GM12878 (cell line): ENCODE data around the gene STARD13. TPM values are rescaled to one million over a fixed set of nuclear protein-coding genes. Genes with fewer than 3 reads are reported as not detected.

Source experiments
- ATAC-seq: fragments of 200-7000 bp; cut with Tn5 transposase; 3 replicates; pipeline ENCODE4 v1.9.1; 2020; ENCODE audit warnings: mild to moderate bottlenecking, moderate library complexity
- BruUV-seq: library from RNA; stranded (reverse); fragments of 400-500 nt; replicated peaks from 2 replicates; lab custom pipeline; 2021; lab: Mats Ljungman, UMichigan
- CTCF ChIA-PET: fragments of 300-600 bp; sonication (Branson Sonifier 250); formaldehyde crosslinking; extraction: SDS; loops from one replicate; lab custom pipeline; 2021; ENCODE audit warnings: inconsistent platforms; lab: Yijun Ruan, JAX
- POLR2A ChIA-PET: fragments of 350-600 bp; formaldehyde crosslinking; extraction: SDS; loops from one replicate; lab custom pipeline; 2021; ENCODE audit warnings: inconsistent platforms; lab: Charles Lee
- RAD21 ChIA-PET: fragments of 300-600 bp; sonication (Branson Sonifier 250); formaldehyde crosslinking; loops from one replicate; lab custom pipeline; 2023; ENCODE audit warnings: antibody characterized with exemption; ENCODE audit not compliant: unreplicated experiment; lab: Charles Lee
- SMC1A ChIA-PET: fragments of 300-600 bp; sonication (Branson Sonifier 250); formaldehyde crosslinking; loops from one replicate; lab custom pipeline; 2023; ENCODE audit not compliant: unreplicated experiment, uncharacterized antibody; lab: Charles Lee
- DNase-seq: peaks from one replicate; pipeline ENCODE4 v3.0.0-alpha.2; 2011; ENCODE audit warnings: low read depth, low spot score
- FAIRE-seq: peaks from 3 replicates; lab custom pipeline; 2011; peaks lifted over from hg19 to GRCh38; lab: Jason Lieb, UNC
- H2AFZ ChIP-seq: 2 replicates; pipeline ENCODE4 v1.6.0; 2011; ENCODE audit warnings: low read depth, low read length, control low read depth; ENCODE audit not compliant: control insufficient read depth
- H3K27ac ChIP-seq: 2 replicates; pipeline ENCODE4 v1.5.1; 2011; ENCODE audit warnings: control low read depth; ENCODE audit not compliant: control insufficient read depth, insufficient read depth
- H3K27me3 ChIP-seq, 2 experiments: replicated peaks in 1 of 2; 2 replicates each; pipeline versions ENCODE4 v1.6.0 to v1.6.1; 2011; ENCODE audit warnings: low read length in 1 of 2; ENCODE audit not compliant: control insufficient read depth in 2 of 2, insufficient read depth in 2 of 2
- H3K36me3 ChIP-seq, 2 experiments: 2 replicates each; pipeline ENCODE4 v1.5.1; 2011; ENCODE audit warnings: low read length in 1 of 2; ENCODE audit not compliant: control insufficient read depth in 2 of 2, insufficient read depth in 2 of 2
- H3K4me1 ChIP-seq: 2 replicates; pipeline ENCODE4 v1.6.1; 2011; ENCODE audit warnings: mild to moderate bottlenecking, low read length, moderate library complexity, mixed read lengths; ENCODE audit not compliant: control insufficient read depth, insufficient read depth
- H3K4me2 ChIP-seq: 2 replicates; pipeline ENCODE4 v1.6.0; 2011; ENCODE audit warnings: control low read depth; ENCODE audit not compliant: control insufficient read depth, insufficient read depth
- H3K4me3 ChIP-seq: fragments of 200-600 bp; sonication (generic); 2 replicates; pipeline ENCODE4 v1.5.1; 2016
- H3K79me2 ChIP-seq: 2 replicates; pipeline ENCODE4 v1.6.0; 2011; ENCODE audit warnings: low read length; ENCODE audit not compliant: control insufficient read depth, insufficient read depth
- H3K9ac ChIP-seq: 2 replicates; pipeline ENCODE4 v1.8.0; 2011; ENCODE audit warnings: low read length, control low read depth, mixed read lengths; ENCODE audit not compliant: control insufficient read depth, insufficient read depth
- H3K9me3 ChIP-seq: replicated peaks from 3 replicates; pipeline ENCODE4 v1.5.1; 2011; ENCODE audit warnings: mild to moderate bottlenecking, low read length; ENCODE audit not compliant: control insufficient read depth, insufficient read depth
- H4K20me1 ChIP-seq: 2 replicates; pipeline ENCODE4 v1.6.0; 2011; ENCODE audit not compliant: control insufficient read depth, insufficient read depth
- CREM ChIP-seq: IDR thresholded peaks from 2 replicates; pipeline ENCODE4 v1.6.1; 2014; ENCODE audit warnings: antibody characterized with exemption, low read depth
- E2F8 ChIP-seq: fragments of 450-650 bp; IDR thresholded peaks from 2 replicates; pipeline ENCODE4 v1.6.1; 2018; ENCODE audit warnings: mild to moderate bottlenecking, low read depth, moderate library complexity; ENCODE audit not compliant: partially characterized antibody
- ETV6 ChIP-seq, 2 experiments: fragments of 450-650 bp in 1 of 2; IDR thresholded peaks in 1 of 2; conservative IDR thresholded peaks in 1 of 2; 2 replicates each; pipeline ENCODE4 v1.6.1; 2014; ENCODE audit warnings: antibody characterized with exemption in 1 of 2, borderline replicate concordance in 1 of 2, low read depth in 1 of 2, mild to moderate bottlenecking in 1 of 2, moderate library complexity in 1 of 2
- NFYB ChIP-seq: IDR thresholded peaks from 2 replicates; pipeline ENCODE4 v1.6.1; 2011; ENCODE audit warnings: low read depth, mild to moderate bottlenecking, low read length, improper control_type of control experiment, moderate library complexity; ENCODE audit not compliant: insufficient read depth
- RELB ChIP-seq: fragments of 450-650 bp; IDR thresholded peaks from 2 replicates; pipeline ENCODE4 v1.6.1; 2017; ENCODE audit warnings: low read depth, mild to moderate bottlenecking, moderate library complexity
- SMAD5 ChIP-seq: IDR thresholded peaks from 2 replicates; pipeline ENCODE4 v1.6.1; 2016; ENCODE audit warnings: antibody characterized with exemption, low read depth
- USF1 ChIP-seq: IDR thresholded peaks from 2 replicates; pipeline ENCODE4 v1.6.1; 2011; ENCODE audit warnings: borderline replicate concordance, low read depth, mild to moderate bottlenecking, moderate library complexity, mixed read lengths, low read length; ENCODE audit not compliant: insufficient read depth; ENCODE audit errors: extremely low read length
- WGBS: methylation state at CpG from one replicate; pipeline ENCODE4 v1.1.6; 2016; ENCODE audit warnings: low lambda C conversion rate; ENCODE audit not compliant: insufficient replicate concordance, insufficient coverage; ENCODE audit errors: missing lambda C conversion rate; 5-methylcytosine and 5-hydroxymethylcytosine counted together
- in situ Hi-C: fragments of 300-500 bp; cut with MboI; formaldehyde crosslinking; loops from 9 replicates; pipeline ENCODE4 v1.14.3; 2018; ENCODE audit warnings: mixed read lengths
- intact Hi-C: fragments of 100-400 bp; cut with micrococcal nuclease; formaldehyde crosslinking; loops from one replicate; pipeline ENCODE4 v1.14.2; 2022; ENCODE audit not compliant: unreplicated experiment
- polyA plus RNA-seq, 11 experiments: library from polyadenylated mRNA; depleted of rRNA in 4 of 11; unstranded in 6 of 11; stranded (reverse) in 5 of 11; fragments of >200 nt; fragmentation: Nextera tagmentation in 4 of 11; fragmentation: Illumina TruSeq in 1 of 11; extraction: Ambion mirVana in 4 of 11; extraction: Trizol in 1 of 11; gene quantifications; 1 replicate in 1 of 11; 2 replicates in 10 of 11; pipeline versions ENCODE4 v1.2.1 to v1.2.3, GENCODE V29; 2011 to 2016; ENCODE audit warnings: inconsistent platforms in 2 of 11, missing spikeins in 2 of 11, low read depth in 1 of 11
- total RNA-seq, 4 experiments: library from RNA; depleted of rRNA in 3 of 4; stranded (reverse); fragments of >200 nt in 3 of 4; fragmentation: Illumina TruSeq in 1 of 4; extraction: Trizol in 1 of 4; gene quantifications; 2 replicates each; pipeline versions ENCODE4 v1.2.1 to v1.2.3, GENCODE V29; 2013 to 2021

STARD13 gene
- total and polyA plus RNA-seq, 10 of the 15 experiments (the other 5 are each of a cell fraction or from before 2014, with no cell fraction given), result 4.0 to 41.6 (median 10.1) TPM

GRCh38 chr13:33073338-33073737, 212.2 kb downstream of the STARD13 start:
- H3K4me3 ChIP-seq, result no peak overlapping the region
- ChIA-PET CTCF (no interaction called here), RAD21 (interaction anchor here (1.5 kb wide), 1 partner anchor 34 kb away, joined by 3 read pairs; no protein-coding TSS in a partner anchor)
- no peaks in the 10 kb centered on the region for H3K27me3 ChIP-seq
- no peak overlapping the region for H3K27ac ChIP-seq
- BruUV-seq, result no TSS peak
- intact Hi-C loops, result no loop called here
- no peak overlapping the region for H2AFZ ChIP-seq
- no peak for DNase-seq
- in situ Hi-C loops, result no loop called here
- H3K4me2 ChIP-seq, result no peak overlapping the region
- TF ChIP-seq SMAD5 (no peak), NFYB (no peak), E2F8 (no peak), USF1 (no peak), CREM (no peak), RELB (no peak), ETV6 (conservative IDR thresholded peaks at IDR 0.05 in 1 of 2, IDR thresholded peaks at IDR 0.05 in 1 of 2; ENCODE audit: borderline replicate concordance in 1 of 2, low read depth in 1 of 2) (no peak)
- TF ChIP-seq, all 136 proteins: peak for 0
- Histone ChIP-seq H3K36me3 (no peaks in the 10 kb centered on the region), H4K20me1 (no peaks in the 10 kb centered on the region), H3K4me1 (no peaks in the 10 kb centered on the region), H3K9ac (no peak overlapping the region), H3K9me3 (no peaks in the 10 kb centered on the region), H3K79me2 (no peaks in the 10 kb centered on the region)
- POLR2A ChIA-PET, result no interaction called here
- no peak for ATAC-seq
- SMC1A ChIA-PET, result interaction anchor here (0.9 to 1.8 kb wide), 2 partner anchors 33 to 37 kb away, joined by 3 to 6 read pairs; no protein-coding TSS in a partner anchor
- FAIRE-seq, result no peak
- 62% methylated on average over 3 of the region's 3 CpGs for whole genome bisulfite sequencing
